Measurements from ENCODE around the gene KIF26B. TPM values are rescaled to one million over a fixed set of nuclear protein-coding genes. Genes with fewer than 3 reads are reported as not detected.
"Not testable (repeated sequence)": the region's sequence is repeated elsewhere in the genome, so short reads cannot be mapped to it uniquely, and the experiment has no call there.

KIF26B gene
- total RNA-seq, 1 donor from 2014 or later, result 0.13 TPM

- no peaks in the 10 kb centered on the region for H3K27me3 Mint-ChIP-seq (ENCODE audit: insufficient read depth)
- no peaks in the 10 kb centered on the region for H3K36me3 Mint-ChIP-seq (ENCODE audit: low read depth)
- peaks cover 8% of the 10 kb centered on the region for H3K4me1 Mint-ChIP-seq (ENCODE audit: low read depth)
- H3K27ac Mint-ChIP-seq, result no peak overlapping the region
- intact Hi-C loops (cut with micrococcal nuclease), result no loop called here
- no peak for DNase-seq (ENCODE audit: low spot score)
- H3K4me3 Mint-ChIP-seq, result no peak overlapping the region
- H3K9me3 Mint-ChIP-seq, result no peaks in the 10 kb centered on the region
Measured at GRCh38 chr1:245337829-245338484, 183.2 kb downstream of the KIF26B start.

DNA sequence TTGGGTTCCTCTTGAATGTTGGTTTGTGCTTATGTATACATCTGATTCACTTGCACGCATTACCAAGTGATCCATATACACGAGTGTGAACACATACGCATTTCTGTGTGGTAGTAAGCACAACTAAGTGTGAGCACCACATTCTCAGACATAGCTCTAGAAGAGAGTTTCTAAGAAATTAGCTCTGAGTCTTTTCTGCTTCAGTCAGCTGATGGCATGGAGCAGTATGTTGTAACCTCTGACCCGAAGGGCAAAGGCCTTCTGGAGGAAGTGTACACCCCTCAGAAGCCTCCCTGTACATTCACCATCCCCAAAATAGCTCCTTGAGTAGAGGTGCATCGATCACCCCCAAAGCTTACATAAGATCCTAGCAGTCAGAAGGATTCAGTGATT lies 183.7 kb downstream of the KIF26B start:
- intact Hi-C loops (cut with micrococcal nuclease), result no loop called here
- H3K4me3 Mint-ChIP-seq, result no peak overlapping the region
- no peaks in the 10 kb centered on the region for H3K27me3 Mint-ChIP-seq (ENCODE audit: insufficient read depth)
- no peaks in the 10 kb centered on the region for H3K9me3 Mint-ChIP-seq
- DNase-seq (ENCODE audit: low spot score), result no peak
- H3K27ac Mint-ChIP-seq, result no peak overlapping the region
- H3K36me3 Mint-ChIP-seq (ENCODE audit: low read depth), result no peaks in the 10 kb centered on the region
- H3K4me1 Mint-ChIP-seq (ENCODE audit: low read depth), result peaks cover 8% of the 10 kb centered on the region

- H3K9me3 Mint-ChIP-seq, result no peaks in the 10 kb centered on the region
- no peaks in the 10 kb centered on the region for H3K36me3 Mint-ChIP-seq (ENCODE audit: low read depth)
- no peak overlapping the region for H3K4me3 Mint-ChIP-seq
- H3K27me3 Mint-ChIP-seq (ENCODE audit: insufficient read depth), result no peaks in the 10 kb centered on the region
- H3K4me1 Mint-ChIP-seq (ENCODE audit: low read depth), result peaks cover 2% of the 10 kb centered on the region
- DNase-seq (ENCODE audit: low spot score), result no peak
- H3K27ac Mint-ChIP-seq, result no peak overlapping the region
- intact Hi-C loops (cut with micrococcal nuclease), result no loop called here
Measured at GRCh38 chr1:245341743-245342142, 187.0 kb downstream of the KIF26B start.

GRCh38 chr1:245345191-245345884 lies 190.6 kb downstream of the KIF26B start:
- Mint-ChIP-seq H3K36me3 (ENCODE audit: low read depth) (no peaks in the 10 kb centered on the region), H3K4me1 (ENCODE audit: low read depth) (no peaks in the 10 kb centered on the region), H3K27ac (no peak overlapping the region), H3K9me3 (no peaks in the 10 kb centered on the region), H3K4me3 (no peak overlapping the region), H3K27me3 (ENCODE audit: insufficient read depth) (no peaks in the 10 kb centered on the region)
- intact Hi-C loops (cut with micrococcal nuclease), result no loop called here
- no peak for DNase-seq (ENCODE audit: low spot score)

GRCh38 chr1:245348626-245349025 lies 193.8 kb downstream of the KIF26B start:
- no peaks in the 10 kb centered on the region for H3K27me3 Mint-ChIP-seq (ENCODE audit: insufficient read depth)
- H3K4me3 Mint-ChIP-seq, result no peak overlapping the region
- no peaks in the 10 kb centered on the region for H3K36me3 Mint-ChIP-seq (ENCODE audit: low read depth)
- DNase-seq (ENCODE audit: low spot score), result no peak
- no peak overlapping the region for H3K27ac Mint-ChIP-seq
- H3K9me3 Mint-ChIP-seq, result no peaks in the 10 kb centered on the region
- intact Hi-C loops (cut with micrococcal nuclease), result no loop called here
- H3K4me1 Mint-ChIP-seq (ENCODE audit: low read depth), result no peaks in the 10 kb centered on the region

GRCh38 chr1:245353411-245353810 lies 198.6 kb downstream of the KIF26B start:
- no peaks in the 10 kb centered on the region for H3K36me3 Mint-ChIP-seq (ENCODE audit: low read depth)
- H3K9me3 Mint-ChIP-seq, result no peaks in the 10 kb centered on the region
- H3K27ac Mint-ChIP-seq, result no peak overlapping the region
- no peak for DNase-seq (ENCODE audit: low spot score)
- no peaks in the 10 kb centered on the region for H3K4me1 Mint-ChIP-seq (ENCODE audit: low read depth)
- no peak overlapping the region for H3K4me3 Mint-ChIP-seq
- H3K27me3 Mint-ChIP-seq (ENCODE audit: insufficient read depth), result no peaks in the 10 kb centered on the region
- intact Hi-C loops (cut with micrococcal nuclease), result no loop called here

DNA sequence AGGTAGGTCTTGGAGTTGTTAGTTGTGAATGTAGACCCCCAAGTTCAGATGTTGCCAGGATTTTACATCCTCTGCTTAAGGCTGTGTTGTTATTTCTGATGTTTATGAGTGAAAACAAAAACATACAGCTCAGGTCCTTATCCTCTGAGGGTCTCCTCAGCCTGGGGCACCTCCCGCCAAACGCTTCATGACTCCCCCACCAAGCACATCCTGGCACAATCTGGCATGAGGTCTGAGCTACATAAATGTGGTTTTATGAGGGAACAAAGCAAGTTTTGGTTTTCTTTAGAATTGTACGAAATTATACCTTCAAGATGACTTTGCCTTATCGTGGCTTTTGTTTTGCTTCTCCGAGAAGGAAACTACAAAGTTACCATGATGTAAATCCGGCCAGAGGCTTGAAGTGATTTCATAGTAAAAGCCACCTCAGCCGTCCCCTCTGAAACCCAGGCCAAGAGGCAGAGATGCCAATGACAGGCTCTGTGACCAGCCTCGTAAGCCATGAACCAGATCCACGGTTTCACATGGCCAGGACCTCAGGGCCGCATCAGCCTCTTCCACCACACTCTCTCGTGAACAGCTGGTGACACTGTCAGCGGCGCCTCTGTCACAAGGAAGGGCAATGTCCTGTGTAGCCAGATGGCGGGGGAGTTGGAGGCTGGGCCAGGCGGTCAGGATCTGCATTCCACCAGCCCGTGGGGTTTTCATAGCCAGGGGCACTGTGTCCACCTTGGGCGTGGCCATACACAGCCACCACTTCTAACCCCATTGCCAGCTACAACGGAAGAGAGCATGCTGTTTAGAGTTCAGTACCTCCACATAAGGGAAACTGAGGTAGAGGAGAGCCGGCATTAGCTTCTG lies 199.4 kb downstream of the KIF26B start:
- H3K27me3 Mint-ChIP-seq (ENCODE audit: insufficient read depth), result no peaks in the 10 kb centered on the region
- no peak overlapping the region for H3K27ac Mint-ChIP-seq
- DNase-seq (ENCODE audit: low spot score), result no peak
- H3K36me3 Mint-ChIP-seq (ENCODE audit: low read depth), result no peaks in the 10 kb centered on the region
- H3K9me3 Mint-ChIP-seq, result no peaks in the 10 kb centered on the region
- intact Hi-C loops (cut with micrococcal nuclease), result no loop called here
- no peaks in the 10 kb centered on the region for H3K4me1 Mint-ChIP-seq (ENCODE audit: low read depth)
- no peak overlapping the region for H3K4me3 Mint-ChIP-seq

- intact Hi-C loops (cut with micrococcal nuclease); H3K9me3 Mint-ChIP-seq; H3K4me1 Mint-ChIP-seq (ENCODE audit: low read depth): not testable (repeated sequence)
Measured at GRCh38 chr1:245355851-245356630, 201.3 kb downstream of the KIF26B start.

DNA sequence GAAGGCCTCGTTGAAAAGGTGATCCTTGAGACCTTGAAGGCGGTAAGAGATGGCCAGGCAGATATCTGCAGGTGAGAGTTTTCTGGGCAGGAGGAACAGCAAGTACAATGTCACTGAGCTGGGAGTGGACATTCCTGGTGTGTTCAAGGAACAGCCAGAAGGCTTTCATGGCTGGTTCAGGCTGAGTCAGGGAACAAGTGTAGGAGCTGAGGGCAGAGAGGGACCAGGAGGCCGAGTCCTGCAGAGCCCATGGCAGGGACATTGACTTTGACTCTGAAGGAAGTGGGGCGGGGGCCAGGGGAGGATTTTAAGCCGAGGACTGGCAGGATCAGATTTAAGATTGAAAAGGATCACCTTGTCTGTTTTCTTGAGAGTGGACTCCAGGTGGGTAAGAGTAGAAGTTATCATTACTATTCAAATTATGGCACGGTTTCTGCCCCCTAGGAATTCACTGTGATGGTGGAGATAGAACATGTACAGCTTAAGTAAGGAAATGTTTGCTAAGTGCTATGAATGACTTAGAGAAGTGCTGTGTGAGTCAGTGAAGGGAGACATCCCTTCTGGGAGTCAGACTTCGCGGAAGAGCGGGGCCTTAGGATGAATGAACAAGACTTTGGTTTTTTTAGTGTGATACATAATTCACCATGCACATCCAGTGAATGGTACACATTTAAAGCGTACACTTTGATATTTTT lies 202.3 kb downstream of the KIF26B start:
- Mint-ChIP-seq H3K27me3 (ENCODE audit: insufficient read depth) (no peaks in the 10 kb centered on the region), H3K4me1 (ENCODE audit: low read depth) (no peaks in the 10 kb centered on the region), H3K4me3 (no peak overlapping the region), H3K36me3 (ENCODE audit: low read depth) (no peaks in the 10 kb centered on the region), H3K27ac (no peak overlapping the region), H3K9me3 (no peaks in the 10 kb centered on the region)
- DNase-seq (ENCODE audit: low spot score), result no peak
- intact Hi-C loops (cut with micrococcal nuclease), result no loop called here

More at GRCh38 chr1:245355851-245356630, 201.3 kb downstream of the KIF26B start:
- DNase-seq (ENCODE audit: low spot score); H3K27ac Mint-ChIP-seq; H3K36me3 Mint-ChIP-seq (ENCODE audit: low read depth); H3K27me3 Mint-ChIP-seq (ENCODE audit: insufficient read depth); H3K4me3 Mint-ChIP-seq: not testable (repeated sequence)

DNA sequence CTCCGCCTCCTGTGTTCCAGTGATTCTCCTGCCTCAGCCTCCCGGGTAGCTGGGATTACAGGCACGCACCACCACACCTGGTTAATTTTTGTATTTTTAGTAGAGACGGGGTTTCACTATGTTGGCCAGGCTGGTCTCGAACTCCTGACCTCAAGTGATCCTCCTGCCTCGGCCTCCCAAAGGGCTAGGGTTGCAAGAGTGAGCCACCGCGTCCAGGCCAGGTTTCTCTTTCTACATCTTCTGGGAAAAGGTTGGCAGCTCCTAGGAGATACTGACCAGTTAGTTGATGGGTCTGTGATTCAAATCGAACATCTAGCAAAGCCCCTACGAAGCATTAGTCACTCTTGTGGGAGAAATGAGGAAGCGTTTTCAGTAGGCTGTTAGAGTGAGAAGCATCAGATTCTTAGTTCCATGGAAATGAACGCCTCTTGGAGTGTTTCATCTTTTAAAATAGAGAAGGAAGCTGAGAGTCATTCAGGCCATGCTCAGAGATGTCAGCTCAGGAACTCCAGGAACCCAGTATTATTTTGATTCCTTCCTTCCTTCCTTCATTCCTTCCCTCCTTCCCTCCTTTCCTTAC lies 204.4 kb downstream of the KIF26B start:
- H3K27ac Mint-ChIP-seq; H3K4me1 Mint-ChIP-seq (ENCODE audit: low read depth); intact Hi-C loops (cut with micrococcal nuclease); H3K9me3 Mint-ChIP-seq; H3K27me3 Mint-ChIP-seq (ENCODE audit: insufficient read depth); H3K36me3 Mint-ChIP-seq (ENCODE audit: low read depth); H3K4me3 Mint-ChIP-seq; DNase-seq (ENCODE audit: low spot score): not testable (repeated sequence)

DNA sequence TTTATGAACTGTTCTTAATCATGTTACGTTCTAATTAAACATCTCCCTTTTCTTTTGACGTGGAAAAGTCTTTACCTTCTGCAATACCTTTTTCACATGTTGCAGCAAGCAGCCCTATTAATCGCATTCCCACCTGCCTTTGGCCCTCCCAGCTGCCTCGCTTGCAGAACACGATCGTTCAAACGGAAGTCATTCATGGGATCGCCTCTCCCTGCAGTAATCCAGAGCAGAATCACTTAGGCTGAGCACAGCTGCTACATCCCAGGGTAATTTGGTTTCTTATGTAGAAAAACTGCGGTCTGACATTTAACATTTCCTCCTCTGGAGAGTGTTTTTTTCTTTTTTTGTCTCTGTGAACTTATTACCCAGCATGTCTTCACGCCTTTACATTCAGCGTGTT lies 206.3 kb downstream of the KIF26B start:
- Mint-ChIP-seq H3K36me3 (ENCODE audit: low read depth) (no peaks in the 10 kb centered on the region), H3K9me3 (no peaks in the 10 kb centered on the region), H3K27me3 (ENCODE audit: insufficient read depth) (no peaks in the 10 kb centered on the region), H3K4me1 (ENCODE audit: low read depth) (no peaks in the 10 kb centered on the region), H3K27ac (no peak overlapping the region), H3K4me3 (no peak overlapping the region)
- DNase-seq (ENCODE audit: low spot score), result no peak
- intact Hi-C loops (cut with micrococcal nuclease), result no loop called here

DNA sequence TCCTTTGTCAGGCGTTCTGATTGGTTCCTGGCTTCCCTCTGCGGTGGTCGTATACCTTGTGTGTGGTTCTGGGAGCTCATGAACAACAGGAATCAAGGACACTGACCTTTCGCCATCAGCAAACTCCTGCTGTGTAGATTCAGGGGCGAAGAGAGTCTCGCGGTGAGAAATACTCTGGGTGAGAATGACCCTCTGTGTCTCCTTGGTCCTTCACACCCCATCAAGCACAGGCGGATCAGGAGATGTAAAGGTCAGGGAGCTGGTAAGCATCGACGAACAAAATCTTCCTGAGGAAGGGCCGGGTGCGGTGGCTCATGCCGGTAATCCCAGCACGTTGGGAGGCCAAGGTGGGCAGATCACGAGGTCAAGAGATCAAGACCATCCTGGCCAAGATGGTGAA lies 207.2 kb downstream of the KIF26B start:
- Mint-ChIP-seq H3K4me3 (no peak overlapping the region), H3K27me3 (ENCODE audit: insufficient read depth) (no peaks in the 10 kb centered on the region), H3K27ac (no peak overlapping the region), H3K36me3 (ENCODE audit: low read depth) (no peaks in the 10 kb centered on the region), H3K4me1 (ENCODE audit: low read depth) (no peaks in the 10 kb centered on the region), H3K9me3 (no peaks in the 10 kb centered on the region)
- intact Hi-C loops (cut with micrococcal nuclease), result no loop called here
- no peak for DNase-seq (ENCODE audit: low spot score)
